ENCODE results near the gene RASGRP3. TPM values are rescaled to one million over a fixed set of nuclear protein-coding genes. Genes with fewer than 3 reads are reported as not detected.
A peak's percentile ranks its signal among the peaks of the same experiment; 100 is the strongest.

The RASGRP3 gene
- polyA plus RNA-seq, 2 of the 4 experiments (the other 2 are of a cell fraction), result 1.5 to 1.7 TPM

DNA sequence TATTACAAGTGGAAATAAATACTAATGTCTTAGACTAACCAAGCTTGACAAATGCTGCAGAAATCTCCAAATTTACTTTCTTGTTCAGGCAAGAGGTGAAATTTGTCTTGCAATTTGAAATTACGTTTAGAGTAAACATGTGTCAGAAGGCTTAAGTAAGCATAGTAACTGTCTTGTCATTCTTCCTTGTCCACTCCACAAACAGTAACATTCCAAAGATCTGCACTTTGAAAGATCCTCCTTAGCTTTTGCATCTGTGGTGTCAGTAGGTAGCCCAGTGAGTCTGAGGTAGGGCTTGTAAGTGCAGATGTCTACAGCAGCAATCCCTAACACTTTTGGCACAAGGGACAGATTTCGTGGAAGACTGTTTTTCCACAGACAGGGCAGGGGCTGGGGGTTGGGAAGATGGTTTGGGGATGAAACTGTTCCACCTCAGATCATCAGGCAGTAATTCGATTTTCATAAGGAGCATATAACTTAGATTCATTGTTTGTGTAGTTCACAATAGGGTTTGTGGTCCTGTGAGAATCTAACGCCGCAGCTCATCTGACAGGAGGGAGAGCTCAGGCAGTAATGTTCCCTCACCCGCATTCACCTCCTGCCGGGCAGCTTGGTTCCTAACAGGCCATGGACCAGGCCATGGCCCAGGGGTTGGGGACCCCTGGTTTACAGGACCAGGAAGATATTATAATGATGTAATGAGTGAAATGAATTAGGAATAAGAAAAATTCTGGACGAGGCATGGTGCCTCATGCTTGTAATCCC, 18.6 kb downstream of the RASGRP3 start:
- ATAC-seq (peak; percentile 71 to 87), FAIRE-seq (no peak), DNase-seq (ENCODE audit: low read depth in 1 of 2, low spot score in 1 of 2) (peak in 1 of 2 experiments; percentile 78)
- peak overlapping the region; percentile 69 for H3K4me2 ChIP-seq
- peaks cover 17% of the 10 kb centered on the region for H3K4me1 ChIP-seq
- POLR2A ChIA-PET, result no interaction called here
- no peak overlapping the region for H3K4me3 ChIP-seq
- CTCF ChIA-PET, result interaction anchor here (1.7 to 2.2 kb wide), 2 partner anchors 19 to 45 kb away, joined by 3 to 8 read pairs; partner anchors contain the start of gene RASGRP3
- no peaks in the 10 kb centered on the region for H3K9me3 ChIP-seq
- WGBS (ENCODE audit: missing lambda C conversion rate), result 58% methylated on average over 8 of the region's 8 CpGs
- peak; percentile 50 for TF ChIP-seq RFX5 (IDR thresholded peaks at IDR 0.05)
- peak; percentile 13; the same call in 1 of the 2 replicates for TF ChIP-seq GATA3 (IDR thresholded peaks at IDR 0.05; ENCODE audit: borderline replicate concordance)
- peak; percentile 44 for TF ChIP-seq MAFK (IDR thresholded peaks at IDR 0.05; ENCODE audit: partially characterized antibody)
- TF ChIP-seq TP53 (CRISPR knock-in tag; IDR thresholded peaks at IDR 0.05), result no peak
- TF ChIP-seq FOSL2 (IDR thresholded peaks at IDR 0.05), result no peak
- TF ChIP-seq FOSL2 (CRISPR knock-in tag; IDR thresholded peaks at IDR 0.05), result peak; percentile 42; the same call in 1 of the 2 replicates
- H3K27ac ChIP-seq, result 0 out of 6 replicates have a peak overlapping the region, but pooled peaks of 1 of the 2 experiments have one; percentile 10

DNA sequence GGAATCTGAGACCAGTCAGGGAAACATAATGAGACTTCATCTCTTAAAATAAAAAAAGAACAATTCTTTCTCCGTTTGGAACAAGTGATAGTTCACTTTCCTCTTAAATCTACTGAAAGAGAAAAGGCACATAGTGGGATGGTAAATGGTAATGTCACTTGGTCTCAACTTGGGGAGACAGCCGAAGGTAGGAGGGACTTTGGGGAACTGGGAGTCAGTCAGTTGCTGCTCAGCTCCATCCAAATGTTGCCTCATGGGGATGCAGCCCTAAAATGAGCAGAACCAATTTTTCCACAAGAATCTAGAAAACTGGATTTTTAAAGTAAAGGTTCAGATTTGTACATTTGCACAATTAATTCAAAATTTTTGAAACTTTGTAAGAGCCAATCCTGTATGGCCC, 19.2 kb downstream of the RASGRP3 start:
- Histone ChIP-seq H3K4me1 (peaks cover 17% of the 10 kb centered on the region), H3K4me2 (peak overlapping the region; percentile 69; the same call in 1 of the 3 replicates), H3K9me3 (no peaks in the 10 kb centered on the region), H3K27ac (no peak overlapping the region), H3K4me3 (no peak overlapping the region)
- CTCF ChIA-PET, result no interaction called here
- TF ChIP-seq RFX5 (IDR thresholded peaks at IDR 0.05) (no peak), SREBF2 (IDR thresholded peaks at IDR 0.05) (no peak), CHD2 (IDR thresholded peaks at IDR 0.05; ENCODE audit: low read length, partially characterized antibody) (no peak), BHLHE40 (IDR thresholded peaks at IDR 0.05; ENCODE audit: low read depth, low read length) (no peak), CTCF (IDR thresholded peaks at IDR 0.05) (no peak), NR3C1 (IDR thresholded peaks at IDR 0.05) (no peak), TP53 (CRISPR knock-in tag; IDR thresholded peaks at IDR 0.05) (no peak), ELK1 (IDR thresholded peaks at IDR 0.05; ENCODE audit: low read depth, low read length) (no peak), MYC (IDR thresholded peaks at IDR 0.05; ENCODE audit: borderline replicate concordance, low read length) (no peak), REST (IDR thresholded peaks at IDR 0.05) (no peak), HDAC2 (IDR thresholded peaks at IDR 0.05) (no peak), E2F6 (IDR thresholded peaks at IDR 0.05; ENCODE audit: borderline replicate concordance, low read depth) (no peak)
- TF ChIP-seq, protein P1, sequence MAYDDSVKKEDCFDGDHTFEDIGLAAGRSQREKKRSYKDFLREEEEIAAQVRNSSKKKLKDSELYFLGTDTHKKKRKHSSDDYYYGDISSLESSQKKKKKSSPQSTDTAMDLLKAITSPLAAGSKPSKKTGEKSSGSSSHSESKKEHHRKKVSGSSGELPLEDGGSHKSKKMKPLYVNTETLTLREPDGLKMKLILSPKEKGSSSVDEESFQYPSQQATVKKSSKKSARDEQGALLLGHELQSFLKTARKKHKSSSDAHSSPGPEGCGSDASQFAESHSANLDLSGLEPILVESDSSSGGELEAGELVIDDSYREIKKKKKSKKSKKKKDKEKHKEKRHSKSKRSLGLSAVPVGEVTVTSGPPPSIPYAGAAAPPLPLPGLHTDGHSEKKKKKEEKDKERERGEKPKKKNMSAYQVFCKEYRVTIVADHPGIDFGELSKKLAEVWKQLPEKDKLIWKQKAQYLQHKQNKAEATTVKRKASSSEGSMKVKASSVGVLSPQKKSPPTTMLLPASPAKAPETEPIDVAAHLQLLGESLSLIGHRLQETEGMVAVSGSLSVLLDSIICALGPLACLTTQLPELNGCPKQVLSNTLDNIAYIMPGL (CRISPR knock-in tag; IDR thresholded peaks at IDR 0.05; ENCODE audit: borderline replicate concordance), result no peak
- 73% methylated on average over 2 of the region's 2 CpGs for WGBS (ENCODE audit: missing lambda C conversion rate)
- FAIRE-seq (no peak), ATAC-seq (no peak), DNase-seq (ENCODE audit: low read depth in 1 of 2, low spot score in 1 of 2) (no peak)
- POLR2A ChIA-PET, result no interaction called here
